RKO (cell line): ENCODE results near the gene LHCGR.
"Not testable (repeated sequence)": the region's sequence is repeated elsewhere in the genome, so short reads cannot be mapped to it uniquely, and the experiment has no call there.

Source experiments
- DNase-seq: peaks from one replicate; pipeline ENCODE4 v3.0.0-alpha.2; 2016; ENCODE audit warnings: low spot score

LHCGR gene

GRCh38 chr2:48739236-48739635 is 16.3 kb downstream of the LHCGR start:
- DNase-seq = not testable (repeated sequence)

GRCh38 chr2:48738806-48739205 is 16.7 kb downstream of the LHCGR start:
- no peak for DNase-seq

- no peak for DNase-seq
Observed at GRCh38 chr2:48736251-48736650, 19.3 kb downstream of the LHCGR start.

GRCh38 chr2:48734576-48735303 is 20.8 kb downstream of the LHCGR start:
- DNase-seq = no peak

- DNase-seq = no peak
Observed at GRCh38 chr2:48733067-48733503, 22.4 kb downstream of the LHCGR start.

GRCh38 chr2:48728840-48729239 is 26.7 kb downstream of the LHCGR start:
- DNase-seq = no peak

GRCh38 chr2:48728295-48728694 is 27.2 kb downstream of the LHCGR start:
- no peak for DNase-seq

- DNase-seq = no peak
Observed at GRCh38 chr2:48727560-48727959, 28.0 kb downstream of the LHCGR start.

- no peak for DNase-seq
Observed at GRCh38 chr2:48725696-48726494, 29.6 kb downstream of the LHCGR start.

GRCh38 chr2:48724278-48724677 is 31.2 kb downstream of the LHCGR start:
- no peak for DNase-seq

GRCh38 chr2:48723129-48723528 is 32.4 kb downstream of the LHCGR start:
- DNase-seq = no peak

- DNase-seq = no peak
Observed at GRCh38 chr2:48722391-48722790, 33.1 kb downstream of the LHCGR start.

GRCh38 chr2:48721158-48721557 is 34.4 kb downstream of the LHCGR start:
- DNase-seq = no peak

GRCh38 chr2:48719480-48720177 is 35.9 kb downstream of the LHCGR start:
- no peak for DNase-seq

- DNase-seq = no peak
Observed at GRCh38 chr2:48717846-48718245, 37.7 kb downstream of the LHCGR start.

GRCh38 chr2:48715956-48716355 is 39.6 kb downstream of the LHCGR start:
- no peak for DNase-seq

- no peak for DNase-seq
Observed at GRCh38 chr2:48715042-48715899, 40.3 kb downstream of the LHCGR start.

GRCh38 chr2:48714245-48714644 is 41.3 kb downstream of the LHCGR start:
- DNase-seq = no peak

GRCh38 chr2:48713647-48714046 is 41.9 kb downstream of the LHCGR start:
- no peak for DNase-seq

- no peak for DNase-seq
Observed at GRCh38 chr2:48712151-48712550, 43.4 kb downstream of the LHCGR start.

GRCh38 chr2:48711343-48711742 is 44.2 kb downstream of the LHCGR start:
- DNase-seq = peak; percentile 24
